Gastroesophageal sphincter (tissue), 4 donors: Measurements from ENCODE around the gene CLDN18. TPM values are rescaled to one million over a fixed set of nuclear protein-coding genes. Genes with fewer than 3 reads are reported as not detected.

Experiments used
- ATAC-seq: fragments of 150-250 bp; one replicate; pipeline ENCODE4 v1.9.1; 2016; ENCODE audit warnings: mild to moderate bottlenecking, moderate library complexity
- H3K27ac ChIP-seq, 4 donors: fragments of 200-600 bp; sonication (generic) in 3 of 4; 1 replicate in 3 of 4; 2 replicates in 1 of 4; pipeline ENCODE4 v1.5.1; 2016 to 2019
- H3K27me3 ChIP-seq: fragments of 200-600 bp; sonication (generic); one replicate; pipeline ENCODE4 v1.5.1; 2019
- H3K36me3 ChIP-seq, 2 donors: fragments of 200-600 bp; sonication (generic); one replicate each; pipeline ENCODE4 v1.5.1; 2019; ENCODE audit warnings: control low read depth in 1 of 2
- H3K4me1 ChIP-seq, 3 donors: fragments of 200-600 bp; sonication (generic); 1 replicate in 2 of 3; 2 replicates in 1 of 3; pipeline ENCODE4 v1.5.1; 2016 to 2019; ENCODE audit warnings: control low read depth in 2 of 3
- H3K4me3 ChIP-seq, 2 donors: fragments of 200-600 bp; sonication (generic); one replicate each; pipeline ENCODE4 v1.5.1; 2019; ENCODE audit warnings: mild to moderate bottlenecking in 1 of 2, moderate library complexity in 1 of 2
- H3K9me3 ChIP-seq, 3 donors: fragments of 200-600 bp; sonication (generic); one replicate each; pipeline ENCODE4 v1.5.1; 2017 to 2019; ENCODE audit warnings: control low read depth in 2 of 3
- EP300 ChIP-seq: sonication (generic); formaldehyde crosslinking; IDR thresholded peaks from one replicate; pipeline ENCODE4 v1.6.1; 2017; ENCODE audit warnings: antibody characterized with exemption, mild to moderate bottlenecking
- POLR2A ChIP-seq, 2 donors: fragments of 450-650 bp; IDR thresholded peaks; one replicate each; pipeline ENCODE4 v1.6.1; 2017; ENCODE audit warnings: antibody characterized with exemption in 2 of 2, mild to moderate bottlenecking in 2 of 2, moderate library complexity in 1 of 2
- POLR2AphosphoS5 ChIP-seq: sonication (generic); formaldehyde crosslinking; IDR thresholded peaks from one replicate; pipeline ENCODE4 v1.6.1; 2017; ENCODE audit warnings: antibody characterized with exemption
- WGBS, 2 donors: methylation state at CpG; one replicate each; pipeline ENCODE4 v1.1.5; 2018; ENCODE audit warnings: low coverage in 1 of 2; 5-methylcytosine and 5-hydroxymethylcytosine counted together
- total RNA-seq, 4 donors: library from RNA; depleted of rRNA; stranded (reverse); fragments of >200 nt; gene quantifications; one replicate each; pipeline ENCODE4 v1.1.0, GENCODE V29; 2016
- TF ChIP-seq, protein P1 (sequence below), 4 experiments: fragments of 200-600 bp in 2 of 4; fragments of 450-650 bp in 2 of 4; sonication (generic) in 1 of 4; IDR thresholded peaks; one replicate each; pipeline ENCODE4 v1.5.1; 2017 to 2019; ENCODE audit warnings: antibody characterized with exemption in 4 of 4, mild to moderate bottlenecking in 2 of 4, moderate library complexity in 2 of 4

The CLDN18 gene
- total RNA-seq, 4 donors from 2014 or later = not detected

DNA sequence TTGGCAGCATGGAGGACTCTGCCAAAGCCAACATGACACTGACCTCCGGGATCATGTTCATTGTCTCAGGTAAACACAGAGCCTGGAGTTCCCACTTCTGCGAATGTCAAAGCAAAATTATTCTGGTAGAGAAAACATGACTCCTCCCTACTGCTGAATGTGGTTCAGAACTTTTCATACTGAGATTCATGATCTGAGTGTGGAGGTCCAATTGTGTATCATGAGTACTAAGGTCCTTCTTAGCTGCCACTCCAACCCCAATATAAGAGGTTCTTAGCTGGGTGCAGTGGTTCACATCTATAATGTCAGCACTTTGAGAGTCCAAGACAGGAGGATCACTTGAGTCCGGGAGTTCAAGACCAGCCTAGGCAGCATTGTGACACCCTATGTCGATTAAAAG lies 13.8 kb downstream of the CLDN18 start:
- H3K27ac ChIP-seq = no peak overlapping the region
- WGBS, 2 donors = 100% methylated on average over 2 of the region's 4 CpGs
- H3K27me3 ChIP-seq = no peaks in the 10 kb centered on the region
- TF ChIP-seq, protein P1, sequence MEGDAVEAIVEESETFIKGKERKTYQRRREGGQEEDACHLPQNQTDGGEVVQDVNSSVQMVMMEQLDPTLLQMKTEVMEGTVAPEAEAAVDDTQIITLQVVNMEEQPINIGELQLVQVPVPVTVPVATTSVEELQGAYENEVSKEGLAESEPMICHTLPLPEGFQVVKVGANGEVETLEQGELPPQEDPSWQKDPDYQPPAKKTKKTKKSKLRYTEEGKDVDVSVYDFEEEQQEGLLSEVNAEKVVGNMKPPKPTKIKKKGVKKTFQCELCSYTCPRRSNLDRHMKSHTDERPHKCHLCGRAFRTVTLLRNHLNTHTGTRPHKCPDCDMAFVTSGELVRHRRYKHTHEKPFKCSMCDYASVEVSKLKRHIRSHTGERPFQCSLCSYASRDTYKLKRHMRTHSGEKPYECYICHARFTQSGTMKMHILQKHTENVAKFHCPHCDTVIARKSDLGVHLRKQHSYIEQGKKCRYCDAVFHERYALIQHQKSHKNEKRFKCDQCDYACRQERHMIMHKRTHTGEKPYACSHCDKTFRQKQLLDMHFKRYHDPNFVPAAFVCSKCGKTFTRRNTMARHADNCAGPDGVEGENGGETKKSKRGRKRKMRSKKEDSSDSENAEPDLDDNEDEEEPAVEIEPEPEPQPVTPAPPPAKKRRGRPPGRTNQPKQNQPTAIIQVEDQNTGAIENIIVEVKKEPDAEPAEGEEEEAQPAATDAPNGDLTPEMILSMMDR (IDR thresholded peaks at IDR 0.05) = no peak
- TF ChIP-seq POLR2AphosphoS5 (no peak), POLR2A (IDR thresholded peaks at IDR 0.05) (no peak)
- H3K4me3 ChIP-seq = no peak overlapping the region
- H3K36me3 ChIP-seq = peaks cover 0 to 38% of the 10 kb centered on the region in 2 donors
- H3K4me1 ChIP-seq = no peaks in the 10 kb centered on the region
- no peaks in the 10 kb centered on the region for H3K9me3 ChIP-seq
- ATAC-seq = no peak

DNA sequence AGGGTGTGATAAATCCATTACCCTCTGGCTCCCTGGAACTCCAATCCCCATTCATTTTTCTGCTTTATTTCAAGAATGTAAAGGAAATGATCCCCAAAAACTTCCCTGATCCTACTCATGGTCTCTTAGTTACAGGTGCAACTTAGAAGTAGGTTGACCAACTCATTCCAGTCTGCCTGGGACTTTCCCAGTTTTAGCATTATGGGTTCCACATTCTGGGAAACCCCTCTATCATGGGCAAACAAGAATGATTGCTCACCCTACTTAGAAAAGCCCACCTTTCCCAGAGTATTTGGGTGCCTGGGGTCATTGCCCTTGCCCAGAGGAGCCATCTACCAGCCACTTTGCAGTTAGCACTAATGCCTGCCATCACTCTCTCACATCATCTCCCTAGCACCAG lies 15.6 kb downstream of the CLDN18 start:
- no peaks in the 10 kb centered on the region for H3K9me3 ChIP-seq
- no peak for ATAC-seq
- TF ChIP-seq EP300 = no peak
- TF ChIP-seq, protein P1 (IDR thresholded peaks at IDR 0.05) = no peak
- TF ChIP-seq POLR2AphosphoS5 = no peak
- TF ChIP-seq POLR2A (IDR thresholded peaks at IDR 0.05) = no peak
- no peaks in the 10 kb centered on the region for H3K4me1 ChIP-seq
- no peaks in the 10 kb centered on the region for H3K27me3 ChIP-seq
- H3K36me3 ChIP-seq = peaks cover 0 to 56% of the 10 kb centered on the region in 2 donors
- no peak overlapping the region for H3K27ac ChIP-seq
- no peak overlapping the region for H3K4me3 ChIP-seq

DNA sequence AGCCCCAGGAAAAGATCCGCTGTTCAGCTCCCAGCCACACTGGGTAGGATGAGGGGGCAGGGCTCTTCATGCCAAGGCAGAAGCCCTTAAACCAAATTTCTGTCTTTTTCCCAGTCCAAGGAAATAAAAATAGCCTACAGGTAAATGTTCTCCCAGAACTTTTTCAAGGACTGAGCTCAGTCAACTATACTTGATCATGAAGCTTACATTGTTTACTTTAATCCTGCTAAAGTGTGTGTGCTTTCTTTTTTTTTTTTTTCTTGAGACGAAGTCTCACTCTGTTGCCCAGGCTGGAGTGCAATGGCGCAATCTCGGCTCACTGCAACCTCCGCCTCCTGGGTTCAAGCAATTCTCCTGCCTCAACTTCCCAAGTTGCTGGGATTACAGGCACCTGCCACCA lies 17.9 kb downstream of the CLDN18 start:
- WGBS, 2 donors = 74 to 100% methylated on average over 1 to 3 of the region's 5 CpGs
- Histone ChIP-seq H3K4me3 (no peak overlapping the region), H3K27me3 (no peaks in the 10 kb centered on the region), H3K9me3 (no peaks in the 10 kb centered on the region), H3K4me1 (no peaks in the 10 kb centered on the region), H3K36me3 (peaks cover 0 to 60% of the 10 kb centered on the region in 2 donors), H3K27ac (no peak overlapping the region)
- no peak for TF ChIP-seq POLR2AphosphoS5
- TF ChIP-seq, protein P1 (IDR thresholded peaks at IDR 0.05) = no peak
- TF ChIP-seq EP300 = no peak
- no peak for TF ChIP-seq POLR2A (IDR thresholded peaks at IDR 0.05)
- no peak for ATAC-seq

DNA sequence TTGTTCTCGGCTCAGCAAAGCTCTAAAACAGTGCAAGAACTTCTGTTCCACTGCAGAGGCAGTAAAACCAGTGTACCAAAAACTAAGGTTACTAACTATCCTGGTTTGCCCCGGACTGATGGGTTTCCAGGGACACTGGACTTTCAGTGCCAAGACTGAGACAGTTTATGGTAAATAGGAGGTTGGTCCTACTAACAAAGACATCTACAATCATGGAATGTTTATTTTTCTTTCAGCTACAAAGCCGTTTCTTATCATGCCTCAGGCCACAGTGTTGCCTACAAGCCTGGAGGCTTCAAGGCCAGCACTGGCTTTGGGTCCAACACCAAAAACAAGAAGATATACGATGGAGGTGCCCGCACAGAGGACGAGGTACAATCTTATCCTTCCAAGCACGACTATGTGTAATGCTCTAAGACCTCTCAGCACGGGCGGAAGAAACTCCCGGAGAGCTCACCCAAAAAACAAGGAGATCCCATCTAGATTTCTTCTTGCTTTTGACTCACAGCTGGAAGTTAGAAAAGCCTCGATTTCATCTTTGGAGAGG lies 20.8 kb downstream of the CLDN18 start:
- no peak overlapping the region for H3K4me3 ChIP-seq
- ATAC-seq = no peak
- H3K36me3 ChIP-seq = peaks cover 0 to 44% of the 10 kb centered on the region in 2 donors
- H3K9me3 ChIP-seq = no peaks in the 10 kb centered on the region
- WGBS, 2 donors = 79 to 92% methylated on average over 7 to 11 of the region's 11 CpGs
- H3K4me1 ChIP-seq = no peaks in the 10 kb centered on the region
- H3K27ac ChIP-seq = no peak overlapping the region
- no peaks in the 10 kb centered on the region for H3K27me3 ChIP-seq
- no peak for TF ChIP-seq EP300
- TF ChIP-seq, protein P1 (IDR thresholded peaks at IDR 0.05) = no peak
- no peak for TF ChIP-seq POLR2AphosphoS5
- no peak for TF ChIP-seq POLR2A (IDR thresholded peaks at IDR 0.05)

DNA sequence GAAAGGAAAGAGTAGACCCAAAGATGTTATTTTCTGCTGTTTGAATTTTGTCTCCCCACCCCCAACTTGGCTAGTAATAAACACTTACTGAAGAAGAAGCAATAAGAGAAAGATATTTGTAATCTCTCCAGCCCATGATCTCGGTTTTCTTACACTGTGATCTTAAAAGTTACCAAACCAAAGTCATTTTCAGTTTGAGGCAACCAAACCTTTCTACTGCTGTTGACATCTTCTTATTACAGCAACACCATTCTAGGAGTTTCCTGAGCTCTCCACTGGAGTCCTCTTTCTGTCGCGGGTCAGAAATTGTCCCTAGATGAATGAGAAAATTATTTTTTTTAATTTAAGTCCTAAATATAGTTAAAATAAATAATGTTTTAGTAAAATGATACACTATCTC lies 21.6 kb downstream of the CLDN18 start:
- TF ChIP-seq POLR2A (IDR thresholded peaks at IDR 0.05) (no peak), EP300 (no peak), POLR2AphosphoS5 (no peak)
- TF ChIP-seq, protein P1 (IDR thresholded peaks at IDR 0.05) = no peak
- ATAC-seq = no peak
- Histone ChIP-seq H3K9me3 (no peaks in the 10 kb centered on the region), H3K36me3 (peaks cover 0 to 40% of the 10 kb centered on the region in 2 donors), H3K27me3 (no peaks in the 10 kb centered on the region), H3K4me3 (no peak overlapping the region), H3K4me1 (no peaks in the 10 kb centered on the region), H3K27ac (no peak overlapping the region)
- 81 to 92% methylated on average over 3 of the region's 3 CpGs for WGBS, 2 donors
